H1 (cell line): ENCODE results near the gene CNTROB. TPM values are rescaled to one million over a fixed set of nuclear protein-coding genes. Genes with fewer than 3 reads are reported as not detected.

Source experiments
- CTCF ChIA-PET: fragments of 300-600 bp; sonication (Branson Sonifier 250); formaldehyde crosslinking; loops from one replicate; lab custom pipeline; 2021; ENCODE audit not compliant: partially characterized antibody; lab: Charles Lee
- POLR2A ChIA-PET: fragments of 300-600 bp; sonication (Branson Sonifier 250); formaldehyde crosslinking; loops from one replicate; lab custom pipeline; 2021; ENCODE audit warnings: inconsistent platforms; ENCODE audit not compliant: partially characterized antibody; lab: Charles Lee
- DNase-seq, 2 experiments: peaks; one replicate each; pipeline versions ENCODE4 v3.0.0 to v3.0.0-alpha.2; 2010 to 2022; ENCODE audit warnings: low spot score in 2 of 2, low read depth in 1 of 2, mixed read lengths in 1 of 2
- FAIRE-seq: peaks from 2 replicates; lab custom pipeline; 2011; peaks lifted over from hg19 to GRCh38; lab: Jason Lieb, UNC
- H2AFZ ChIP-seq: 2 replicates; pipeline ENCODE4 v1.8.1; 2012; ENCODE audit warnings: low read length, inconsistent platforms
- H2AK5ac ChIP-seq: 2 replicates; pipeline ENCODE4 v1.6.1; 2013; ENCODE audit warnings: low read depth, low read length
- H2BK120ac ChIP-seq: replicated peaks from 2 replicates; pipeline ENCODE3; 2013; ENCODE audit warnings: low read depth, low read length, inconsistent platforms
- H2BK12ac ChIP-seq: 2 replicates; pipeline ENCODE4 v1.6.1; 2013; ENCODE audit warnings: low read depth, low read length
- H2BK15ac ChIP-seq: 2 replicates; pipeline ENCODE4 v1.6.1; 2013; ENCODE audit warnings: low read length
- H2BK20ac ChIP-seq: 2 replicates; pipeline ENCODE4 v1.6.1; 2013; ENCODE audit warnings: low read length
- H2BK5ac ChIP-seq: 2 replicates; pipeline ENCODE4 v1.6.1; 2013; ENCODE audit warnings: low read depth, low read length
- H3K14ac ChIP-seq: 2 replicates; pipeline ENCODE4 v1.6.1; 2013; ENCODE audit warnings: inconsistent platforms; ENCODE audit not compliant: insufficient read length
- H3K18ac ChIP-seq: 2 replicates; pipeline ENCODE4 v1.6.1; 2013; ENCODE audit warnings: low read length; ENCODE audit errors: extremely low read depth
- H3K23ac ChIP-seq: 2 replicates; pipeline ENCODE4 v1.6.1; 2013; ENCODE audit warnings: inconsistent platforms; ENCODE audit not compliant: insufficient read length
- H3K23me2 ChIP-seq: 2 replicates; pipeline ENCODE4 v1.6.1; 2013; ENCODE audit warnings: low read depth, low read length
- H3K27ac ChIP-seq: 2 replicates; pipeline ENCODE4 v1.6.1; 2011; ENCODE audit warnings: low read depth, low read length, inconsistent platforms
- H3K27me3 ChIP-seq, 4 experiments: replicated peaks in 1 of 4; 1 replicate in 1 of 4; 2 replicates in 3 of 4; pipeline versions ENCODE4 v1.6.1 to v1.8.1; 2011 to 2013; ENCODE audit warnings: low read length in 3 of 4, mild to moderate bottlenecking in 3 of 4, inconsistent platforms in 2 of 4, mixed read lengths in 2 of 4, moderate library complexity in 1 of 4; ENCODE audit not compliant: control insufficient read depth in 3 of 4, insufficient read depth in 3 of 4; ENCODE audit errors: extremely low read depth in 1 of 4
- H3K36me3 ChIP-seq, 4 experiments: 2 replicates each; pipeline versions ENCODE4 v1.6.1 to v1.8.1; 2011 to 2013; ENCODE audit warnings: mild to moderate bottlenecking in 4 of 4, low read length in 3 of 4, moderate library complexity in 2 of 4, control low read depth in 1 of 4, inconsistent platforms in 1 of 4; ENCODE audit not compliant: insufficient read depth in 4 of 4, control insufficient read depth in 2 of 4
- H3K4ac ChIP-seq: replicated peaks from 2 replicates; pipeline ENCODE3; 2013; ENCODE audit warnings: low read length, low read depth, mixed read lengths, inconsistent platforms; ENCODE audit not compliant: insufficient read length
- H3K4me1 ChIP-seq, 4 experiments: replicated peaks in 1 of 4; 1 replicate in 1 of 4; 2 replicates in 3 of 4; pipeline versions ENCODE4 v1.6.1 to v1.8.1; 2011 to 2013; ENCODE audit warnings: low read length in 3 of 4, inconsistent platforms in 2 of 4, mixed read lengths in 1 of 4; ENCODE audit not compliant: insufficient read depth in 4 of 4, control insufficient read depth in 3 of 4
- H3K4me2 ChIP-seq, 2 experiments: 2 replicates each; pipeline versions ENCODE4 v1.6.1 to v1.8.1; 2011 to 2013; ENCODE audit warnings: low read depth in 2 of 2, low read length in 2 of 2, control low read depth in 1 of 2, inconsistent platforms in 1 of 2, mild to moderate bottlenecking in 1 of 2; ENCODE audit not compliant: insufficient read depth in 1 of 2
- H3K4me3 ChIP-seq, 4 experiments: fragments of 200-600, 300-600 bp in 1 of 4; sonication (generic), shearing (Covaris generic), sonication (Bioruptor Twin) in 1 of 4; 2 replicates each; pipeline versions ENCODE4 v1.5.1 to v1.8.1; 2011 to 2016; ENCODE audit warnings: low read length in 4 of 4, low read depth in 3 of 4, control low read depth in 2 of 4, inconsistent platforms in 2 of 4, mild to moderate bottlenecking in 2 of 4, mixed read lengths in 1 of 4, moderate library complexity in 1 of 4; ENCODE audit not compliant: insufficient read depth in 2 of 4; ENCODE audit errors: extremely low read depth in 1 of 4
- H3K56ac ChIP-seq: replicated peaks from 2 replicates; pipeline ENCODE3; 2013; ENCODE audit warnings: low read depth, mild to moderate bottlenecking, mixed read lengths, low read length, inconsistent platforms; ENCODE audit not compliant: insufficient read length
- H3K79me1 ChIP-seq: 2 replicates; pipeline ENCODE4 v1.6.1; 2013; ENCODE audit warnings: low read depth, low read length, control low read depth
- H3K79me2 ChIP-seq, 2 experiments: 2 replicates each; pipeline versions ENCODE4 v1.6.1 to v1.8.1; 2012 to 2013; ENCODE audit warnings: low read length in 2 of 2, mild to moderate bottlenecking in 2 of 2, inconsistent platforms in 1 of 2; ENCODE audit not compliant: insufficient read depth in 2 of 2, control insufficient read depth in 1 of 2
- H3K9ac ChIP-seq, 4 experiments: replicated peaks in 1 of 4; 1 replicate in 1 of 4; 2 replicates in 3 of 4; pipeline versions ENCODE4 v1.6.1 to v1.8.1; 2011 to 2013; ENCODE audit warnings: low read depth in 3 of 4, low read length in 3 of 4, control low read depth in 2 of 4, mild to moderate bottlenecking in 2 of 4, moderate library complexity in 2 of 4, inconsistent platforms in 1 of 4; ENCODE audit errors: extremely low read depth in 1 of 4
- H3K9me3 ChIP-seq, 2 experiments: 2 replicates each; pipeline versions ENCODE4 v1.6.1 to v1.8.1; 2012 to 2013; ENCODE audit warnings: mild to moderate bottlenecking in 2 of 2, moderate library complexity in 2 of 2, control low read depth in 1 of 2, inconsistent platforms in 1 of 2, low read depth in 1 of 2, low read length in 1 of 2, mixed read lengths in 1 of 2; ENCODE audit not compliant: insufficient read depth in 2 of 2
- H4K20me1 ChIP-seq, 2 experiments: replicated peaks in 1 of 2; 2 replicates each; pipeline versions ENCODE3 to v1.8.1; 2011 to 2013; ENCODE audit warnings: inconsistent platforms in 2 of 2, low read length in 2 of 2, mild to moderate bottlenecking in 1 of 2; ENCODE audit not compliant: insufficient read depth in 2 of 2, control insufficient read depth in 1 of 2
- H4K5ac ChIP-seq: 2 replicates; pipeline ENCODE4 v1.6.1; 2013; ENCODE audit warnings: low read length, low read depth, mixed read lengths, inconsistent platforms; ENCODE audit not compliant: insufficient read length
- H4K8ac ChIP-seq: 2 replicates; pipeline ENCODE4 v1.8.0; 2013; ENCODE audit warnings: mild to moderate bottlenecking, moderate library complexity, low read length, inconsistent platforms; ENCODE audit not compliant: insufficient read depth; ENCODE audit errors: extremely low read depth
- H4K91ac ChIP-seq: replicated peaks from 2 replicates; pipeline ENCODE3; 2013; ENCODE audit warnings: low read length, mixed read lengths, inconsistent platforms; ENCODE audit not compliant: insufficient read length
- CBX5 ChIP-seq: fragments of 300-800, 300-1000 bp; sonication (generic); IDR thresholded peaks from 2 replicates; pipeline ENCODE4 v1.7.1; 2016; ENCODE audit warnings: antibody characterized with exemption, low read length, low read depth
- CTBP2 ChIP-seq: IDR thresholded peaks from 2 replicates; pipeline ENCODE4 v1.7.0; 2011; ENCODE audit warnings: borderline replicate concordance, mild to moderate bottlenecking, moderate library complexity, mixed read lengths, low read length; ENCODE audit not compliant: insufficient read depth, insufficient read length
- EP300 ChIP-seq, 2 experiments: IDR thresholded peaks; 1 replicate in 1 of 2; 2 replicates in 1 of 2; pipeline ENCODE4 v1.6.1; 2011 to 2012; ENCODE audit warnings: low read depth in 2 of 2, low read length in 2 of 2, mild to moderate bottlenecking in 2 of 2, borderline replicate concordance in 1 of 2, inconsistent platforms in 1 of 2, moderate library complexity in 1 of 2
- JUND ChIP-seq: IDR thresholded peaks from 2 replicates; pipeline ENCODE4 v1.6.1; 2011; ENCODE audit warnings: mild to moderate bottlenecking, improper control_type of control experiment, low read length
- RBBP5 ChIP-seq: IDR thresholded peaks from 2 replicates; pipeline ENCODE4 v1.7.1; 2012; ENCODE audit warnings: low read depth, mild to moderate bottlenecking, inconsistent platforms, low read length, moderate library complexity, borderline replicate concordance
- SP2 ChIP-seq: IDR thresholded peaks from 2 replicates; pipeline ENCODE4 v1.6.1; 2012; ENCODE audit warnings: mild to moderate bottlenecking, low read length, inconsistent platforms
- SP4 ChIP-seq: IDR thresholded peaks from 2 replicates; pipeline ENCODE4 v1.6.1; 2012; ENCODE audit warnings: low read length, inconsistent platforms
- SUZ12 ChIP-seq: fragments of 200-600 bp; sonication (generic); IDR thresholded peaks from 2 replicates; pipeline ENCODE4 v1.6.1; 2012; ENCODE audit warnings: mild to moderate bottlenecking, inconsistent platforms, low read length, moderate library complexity, mixed read lengths
- TAF7 ChIP-seq: optimal IDR thresholded peaks from 2 replicates; pipeline ENCODE3; 2011; ENCODE audit warnings: low read depth, mild to moderate bottlenecking, inconsistent platforms, low read length, moderate library complexity, borderline replicate concordance
- TEAD4 ChIP-seq: IDR thresholded peaks from 2 replicates; pipeline ENCODE4 v1.6.1; 2012; ENCODE audit warnings: low read depth, low read length, inconsistent platforms, mixed read lengths
- WGBS, 2 experiments: shearing (Covaris generic) in 1 of 2; methylation state at CpG; one replicate each; pipeline versions ENCODE4 v1.1.6 to v1.1.7; 2013 to 2015; ENCODE audit warnings: low lambda C conversion rate in 2 of 2, mixed read lengths in 2 of 2, inconsistent platforms in 1 of 2, low coverage in 1 of 2, missing lambda C conversion rate in 1 of 2; ENCODE audit not compliant: insufficient replicate concordance in 2 of 2, insufficient coverage in 1 of 2, insufficient read length in 1 of 2; ENCODE audit errors: extremely low coverage in 1 of 2, missing lambda C conversion rate in 1 of 2; 5-methylcytosine and 5-hydroxymethylcytosine counted together
- polyA plus RNA-seq, 7 experiments: library from polyadenylated mRNA; depleted of rRNA in 3 of 7; stranded (reverse) in 5 of 7; unstranded in 2 of 7; fragments of >200 nt in 5 of 7; fragments of 200-250 nt in 2 of 7; gene quantifications; 1 replicate in 5 of 7; 2 replicates in 1 of 7; 4 replicates in 1 of 7; pipeline versions ENCODE4 v1.2.1 to v1.2.3, GENCODE V29; 2011 to 2013; ENCODE audit warnings: missing spikeins in 2 of 7, mixed read lengths in 2 of 7
- total RNA-seq: library from RNA; stranded (reverse); fragmentation: NEBNext Ultra II Directional; extraction: Animal tissue kit (Norgen Biotek cat#: 25700); gene quantifications from 2 replicates; pipeline ENCODE4 v1.2.1, GENCODE V29; 2021
- TF ChIP-seq, protein P1 (sequence below): IDR thresholded peaks from 2 replicates; pipeline ENCODE4 v1.6.1; 2012; ENCODE audit warnings: inconsistent platforms

The CNTROB gene
- total and polyA plus RNA-seq, 2 of the 8 experiments (the other 6 are each of a cell fraction or from before 2014, with no cell fraction given) = 20.5 to 31.9 TPM

DNA sequence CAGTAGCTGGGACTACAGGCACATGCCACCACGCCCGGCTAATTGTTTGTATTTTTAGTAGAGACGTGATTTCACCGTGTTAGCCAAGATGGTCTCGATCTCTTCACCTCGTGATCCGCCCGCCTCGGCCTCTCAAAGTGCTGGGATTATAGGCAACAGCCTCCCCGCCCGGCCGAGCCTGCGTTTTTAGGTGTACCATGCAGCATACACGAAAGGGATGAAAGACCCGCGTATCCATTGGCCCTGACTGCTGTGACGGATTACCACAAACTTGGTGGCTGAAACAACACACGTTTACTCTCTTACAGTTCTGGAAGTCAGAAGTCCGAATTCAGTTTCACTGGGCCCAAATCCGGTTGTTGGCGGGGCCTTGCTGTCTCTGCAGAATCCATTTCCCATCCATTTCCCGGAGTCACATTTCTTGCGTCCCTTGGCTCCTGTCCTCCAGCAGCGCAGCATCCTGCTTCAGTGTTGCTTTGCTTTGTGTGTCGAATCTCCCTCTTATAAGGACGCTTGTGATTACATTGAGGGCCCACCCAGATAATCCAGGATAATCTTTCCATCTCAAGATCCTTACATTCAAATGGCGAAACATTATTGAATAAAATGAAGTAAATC, 62.1 kb downstream of the CNTROB start:
- no peaks in the 10 kb centered on the region for H3K79me2 ChIP-seq
- H3K27ac ChIP-seq = no peak overlapping the region
- no peak overlapping the region for H3K9ac ChIP-seq
- no peak overlapping the region for H2BK15ac ChIP-seq
- no peak overlapping the region for H2BK120ac ChIP-seq
- DNase-seq (no peak), FAIRE-seq (no peak)
- H4K91ac ChIP-seq = no peak overlapping the region
- H3K4me2 ChIP-seq = no peak overlapping the region
- no peaks in the 10 kb centered on the region for H3K79me1 ChIP-seq
- WGBS, 2 experiments = 85% methylated on average over 27 of the region's 27 CpGs; no CpG with 5 or more reads in 1 of the 2 experiments
- no peak overlapping the region for H2BK12ac ChIP-seq
- H2AK5ac ChIP-seq = 0 out of 2 replicates have a peak overlapping the region, but pooled peaks have one; percentile 34
- no peak overlapping the region for H3K4me3 ChIP-seq
- no peaks in the 10 kb centered on the region for H3K36me3 ChIP-seq
- peaks cover 0 to 2% (median 0%) of the 10 kb centered on the region in 4 experiments; a peak in 1 of 7 replicates for H3K4me1 ChIP-seq
- no peak overlapping the region for H4K8ac ChIP-seq
- no peak overlapping the region for H2AFZ ChIP-seq
- H4K20me1 ChIP-seq = peaks cover 0 to 4% of the 10 kb centered on the region in 2 experiments
- H3K27me3 ChIP-seq = peaks cover 0 to 14% (median 6%) of the 10 kb centered on the region in 4 experiments; a peak in 4 of 7 replicates
- H2BK5ac ChIP-seq = no peak overlapping the region
- H3K18ac ChIP-seq = no peak overlapping the region
- ChIA-PET POLR2A (interaction anchor here (1.6 kb wide), 1 partner anchor 17 kb away, joined by 5 read pairs; no protein-coding TSS in a partner anchor), CTCF (interaction anchor here (1.2 to 2.6 kb wide), 5 partner anchors 21 to 156 kb away, joined by 3 to 9 read pairs (median 6); partner anchors contain the start of gene ALOX15B)
- no peak overlapping the region for H3K56ac ChIP-seq
- no peak overlapping the region for H3K4ac ChIP-seq
- no peak overlapping the region for H4K5ac ChIP-seq
- H3K14ac ChIP-seq = no peak overlapping the region
- H3K23me2 ChIP-seq = peaks cover 5% of the 10 kb centered on the region; the same call in 1 of the 2 replicates
- H3K9me3 ChIP-seq = no peaks in the 10 kb centered on the region
- H2BK20ac ChIP-seq = no peak overlapping the region
- no peak overlapping the region for H3K23ac ChIP-seq
- TF ChIP-seq EP300 (IDR thresholded peaks at IDR 0.05; ENCODE audit: borderline replicate concordance in 1 of 2, low read depth in 2 of 2, low read length in 2 of 2) (no peak), CTBP2 (no peak), CBX5 (no peak), TEAD4 (no peak), TAF7 (no peak), SP2 (no peak), SP4 (no peak), SUZ12 (no peak), JUND (no peak), RBBP5 (no peak)
- TF ChIP-seq, protein P1, sequence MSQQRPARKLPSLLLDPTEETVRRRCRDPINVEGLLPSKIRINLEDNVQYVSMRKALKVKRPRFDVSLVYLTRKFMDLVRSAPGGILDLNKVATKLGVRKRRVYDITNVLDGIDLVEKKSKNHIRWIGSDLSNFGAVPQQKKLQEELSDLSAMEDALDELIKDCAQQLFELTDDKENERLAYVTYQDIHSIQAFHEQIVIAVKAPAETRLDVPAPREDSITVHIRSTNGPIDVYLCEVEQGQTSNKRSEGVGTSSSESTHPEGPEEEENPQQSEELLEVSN = no peak
